Breast epithelium (tissue), 3 donors: Measurements from ENCODE around the gene SPATA31D1.

ENCODE experiments used
- POLR2A ChIP-seq: fragments of 450-650 bp; IDR thresholded peaks from one replicate; pipeline ENCODE4 v1.6.1; 2016; ENCODE audit warnings: antibody characterized with exemption, mild to moderate bottlenecking, moderate library complexity
- POLR2AphosphoS5 ChIP-seq, 3 donors: sonication (generic); formaldehyde crosslinking; IDR thresholded peaks; one replicate each; pipeline ENCODE4 v1.6.1; 2017; ENCODE audit warnings: antibody characterized with exemption in 3 of 3
- TF ChIP-seq, protein P1 (sequence below), 3 donors: fragments of 450-650 bp; IDR thresholded peaks; one replicate each; pipeline ENCODE4 v1.5.1; 2016 to 2017; ENCODE audit warnings: antibody characterized with exemption in 3 of 3, mild to moderate bottlenecking in 3 of 3, moderate library complexity in 3 of 3

DNA sequence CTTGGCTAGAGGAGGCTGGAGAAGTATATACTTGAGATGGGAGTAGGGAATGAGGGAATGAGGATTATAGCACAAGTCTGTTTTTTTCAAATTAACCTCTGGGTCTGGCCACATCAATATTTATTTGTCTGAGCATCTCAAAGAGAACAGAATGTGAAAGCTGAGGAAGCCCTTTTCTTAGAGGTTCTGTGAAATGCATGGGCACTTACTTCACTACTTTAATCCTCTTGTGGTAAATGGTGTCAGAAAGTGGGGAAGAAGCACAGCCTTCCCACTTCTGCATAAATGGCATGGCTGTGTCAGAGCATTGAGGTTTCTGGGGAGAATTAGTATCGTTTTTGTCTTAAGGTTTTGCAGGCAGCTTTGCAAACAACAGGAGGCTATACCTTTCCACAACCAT is 48.6 kb downstream of the SPATA31D1 start:
- no peak for TF ChIP-seq POLR2A
- TF ChIP-seq, protein P1, sequence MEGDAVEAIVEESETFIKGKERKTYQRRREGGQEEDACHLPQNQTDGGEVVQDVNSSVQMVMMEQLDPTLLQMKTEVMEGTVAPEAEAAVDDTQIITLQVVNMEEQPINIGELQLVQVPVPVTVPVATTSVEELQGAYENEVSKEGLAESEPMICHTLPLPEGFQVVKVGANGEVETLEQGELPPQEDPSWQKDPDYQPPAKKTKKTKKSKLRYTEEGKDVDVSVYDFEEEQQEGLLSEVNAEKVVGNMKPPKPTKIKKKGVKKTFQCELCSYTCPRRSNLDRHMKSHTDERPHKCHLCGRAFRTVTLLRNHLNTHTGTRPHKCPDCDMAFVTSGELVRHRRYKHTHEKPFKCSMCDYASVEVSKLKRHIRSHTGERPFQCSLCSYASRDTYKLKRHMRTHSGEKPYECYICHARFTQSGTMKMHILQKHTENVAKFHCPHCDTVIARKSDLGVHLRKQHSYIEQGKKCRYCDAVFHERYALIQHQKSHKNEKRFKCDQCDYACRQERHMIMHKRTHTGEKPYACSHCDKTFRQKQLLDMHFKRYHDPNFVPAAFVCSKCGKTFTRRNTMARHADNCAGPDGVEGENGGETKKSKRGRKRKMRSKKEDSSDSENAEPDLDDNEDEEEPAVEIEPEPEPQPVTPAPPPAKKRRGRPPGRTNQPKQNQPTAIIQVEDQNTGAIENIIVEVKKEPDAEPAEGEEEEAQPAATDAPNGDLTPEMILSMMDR (IDR thresholded peaks at IDR 0.05) = no peak
- TF ChIP-seq POLR2AphosphoS5 (IDR thresholded peaks at IDR 0.05) = no peak
